Vagina (tissue), 2 donors: ENCODE measurements around the gene MST1R. TPM values are rescaled to one million over a fixed set of nuclear protein-coding genes. Genes with fewer than 3 reads are reported as not detected.
"Not testable (repeated sequence)": the region's sequence is repeated elsewhere in the genome, so short reads cannot be mapped to it uniquely, and the experiment has no call there.

Source experiments
- DNase-seq, 2 donors: peaks; one replicate each; pipeline ENCODE4 v3.0.0-alpha.2; 2017; ENCODE audit errors: extremely low spot score in 2 of 2
- H3K27ac ChIP-seq: fragments of 200-600 bp; sonication (generic); one replicate; pipeline ENCODE4 v1.5.1; 2019
- H3K27me3 ChIP-seq: fragments of 200-600 bp; sonication (generic); one replicate; pipeline ENCODE4 v1.5.1; 2019
- H3K36me3 ChIP-seq, 2 donors: fragments of 200-600 bp; sonication (generic); one replicate each; pipeline ENCODE4 v1.5.1; 2017 to 2019
- H3K4me1 ChIP-seq: fragments of 200-600 bp; sonication (generic); one replicate; pipeline ENCODE4 v1.5.1; 2019
- H3K4me3 ChIP-seq, 2 donors: fragments of 200-600 bp; sonication (generic); 1 replicate in 1 of 2; 2 replicates in 1 of 2; pipeline ENCODE4 v1.5.1; 2016 to 2019
- H3K9me3 ChIP-seq: fragments of 200-600 bp; sonication (generic); one replicate; pipeline ENCODE4 v1.5.1; 2019
- POLR2A ChIP-seq, 2 donors: fragments of 450-650 bp; IDR thresholded peaks; one replicate each; pipeline ENCODE4 v1.6.1; 2017; ENCODE audit warnings: antibody characterized with exemption in 2 of 2, mild to moderate bottlenecking in 2 of 2, moderate library complexity in 2 of 2
- POLR2AphosphoS5 ChIP-seq, 2 donors: sonication (generic); formaldehyde crosslinking; IDR thresholded peaks; one replicate each; pipeline ENCODE4 v1.9.0; 2017; ENCODE audit warnings: antibody characterized with exemption in 2 of 2, mild to moderate bottlenecking in 2 of 2, low read depth in 1 of 2; ENCODE audit not compliant: insufficient read depth in 1 of 2
- intact Hi-C: fragments of 100-400 bp; cut with DNase I; formaldehyde crosslinking; loops from one replicate; pipeline ENCODE4 v1.15.1; 2023
- total RNA-seq: library from RNA; depleted of rRNA; stranded (reverse); fragments of >200 nt; gene quantifications from one replicate; pipeline ENCODE4 v1.2.3, GENCODE V29; 2016
- TF ChIP-seq, protein P1 (sequence below), 3 experiments: fragments of 450-650 bp in 2 of 3; fragments of 200-600 bp in 1 of 3; sonication (generic) in 1 of 3; IDR thresholded peaks; one replicate each; pipeline ENCODE4 v1.5.1; 2017 to 2019; ENCODE audit warnings: antibody characterized with exemption in 3 of 3, mild to moderate bottlenecking in 2 of 3, moderate library complexity in 2 of 3

Gene MST1R
- total RNA-seq, 1 donor from 2014 or later = 38.1 TPM

DNA sequence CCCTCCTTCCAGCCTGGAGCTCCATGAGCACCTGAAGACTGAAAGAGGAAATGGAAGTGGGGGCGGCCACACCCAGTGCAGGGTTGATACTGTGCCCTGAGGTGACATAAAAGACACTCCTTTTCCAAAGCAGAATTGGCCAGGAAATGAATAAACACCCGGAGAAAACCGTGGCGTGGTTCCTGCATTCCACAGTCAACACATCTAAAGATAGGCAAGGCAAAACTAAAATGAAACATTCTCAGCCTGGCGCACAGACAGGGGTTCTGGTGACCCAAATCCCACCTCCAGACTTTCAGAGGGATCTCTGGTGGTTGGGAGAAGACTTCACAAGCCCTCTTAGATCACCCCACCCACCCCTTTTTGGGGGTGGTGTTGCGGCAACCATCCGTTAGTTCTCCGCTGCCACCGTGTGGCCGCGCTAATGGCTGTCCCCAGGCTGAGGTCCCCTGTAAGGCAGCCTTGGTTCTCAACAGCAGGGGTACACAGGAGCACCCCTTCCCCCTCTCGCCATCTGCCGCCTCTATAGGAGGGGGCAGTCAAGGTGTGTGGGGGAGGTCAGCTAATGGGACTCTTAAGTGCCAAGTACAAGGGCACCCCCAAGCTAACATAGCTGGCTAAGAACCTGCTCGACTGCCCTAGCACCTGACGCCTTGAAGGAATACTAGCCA lies 2.5 kb upstream of the MST1R start:
- TF ChIP-seq, protein P1, sequence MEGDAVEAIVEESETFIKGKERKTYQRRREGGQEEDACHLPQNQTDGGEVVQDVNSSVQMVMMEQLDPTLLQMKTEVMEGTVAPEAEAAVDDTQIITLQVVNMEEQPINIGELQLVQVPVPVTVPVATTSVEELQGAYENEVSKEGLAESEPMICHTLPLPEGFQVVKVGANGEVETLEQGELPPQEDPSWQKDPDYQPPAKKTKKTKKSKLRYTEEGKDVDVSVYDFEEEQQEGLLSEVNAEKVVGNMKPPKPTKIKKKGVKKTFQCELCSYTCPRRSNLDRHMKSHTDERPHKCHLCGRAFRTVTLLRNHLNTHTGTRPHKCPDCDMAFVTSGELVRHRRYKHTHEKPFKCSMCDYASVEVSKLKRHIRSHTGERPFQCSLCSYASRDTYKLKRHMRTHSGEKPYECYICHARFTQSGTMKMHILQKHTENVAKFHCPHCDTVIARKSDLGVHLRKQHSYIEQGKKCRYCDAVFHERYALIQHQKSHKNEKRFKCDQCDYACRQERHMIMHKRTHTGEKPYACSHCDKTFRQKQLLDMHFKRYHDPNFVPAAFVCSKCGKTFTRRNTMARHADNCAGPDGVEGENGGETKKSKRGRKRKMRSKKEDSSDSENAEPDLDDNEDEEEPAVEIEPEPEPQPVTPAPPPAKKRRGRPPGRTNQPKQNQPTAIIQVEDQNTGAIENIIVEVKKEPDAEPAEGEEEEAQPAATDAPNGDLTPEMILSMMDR (IDR thresholded peaks at IDR 0.05) = peak; percentile 29 to 53 (median 52)
- TF ChIP-seq POLR2A (IDR thresholded peaks at IDR 0.05) = no peak
- TF ChIP-seq POLR2AphosphoS5 (IDR thresholded peaks at IDR 0.05; ENCODE audit: insufficient read depth in 1 of 2, low read depth in 1 of 2) = peak in 1 of 2 donors; percentile 41
- Histone ChIP-seq H3K27ac (peak overlapping the region; percentile 68), H3K4me3 (peak overlapping the region in 1 of 2 donors; percentile 25), H3K36me3 (peaks cover 0 to 11% of the 10 kb centered on the region in 2 donors), H3K9me3 (no peaks in the 10 kb centered on the region), H3K4me1 (peaks cover 56% of the 10 kb centered on the region), H3K27me3 (no peaks in the 10 kb centered on the region)
- intact Hi-C loops = no loop called here
- DNase-seq = no peak

DNA sequence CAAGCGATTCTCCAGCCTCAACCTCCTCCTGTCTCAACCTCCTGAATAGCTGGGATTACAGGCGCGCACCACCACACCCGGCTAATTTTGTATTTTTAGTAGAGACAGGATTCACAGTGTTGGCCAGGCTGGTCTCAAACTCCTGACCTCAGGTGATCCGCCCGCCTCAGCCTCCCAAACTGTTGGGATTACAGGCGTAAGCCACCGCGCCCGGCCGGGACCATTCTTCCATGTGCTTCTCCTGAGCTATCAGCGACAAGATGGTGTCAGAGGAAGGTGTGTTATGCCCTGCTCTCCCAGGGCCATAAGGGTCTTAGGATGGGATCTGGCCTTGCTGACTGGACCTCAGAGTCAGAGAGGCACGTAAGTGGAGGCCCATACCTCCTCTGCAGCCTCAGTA lies 775 bp upstream of the MST1R start:
- H3K36me3 ChIP-seq, H3K9me3 ChIP-seq, H3K4me3 ChIP-seq, H3K27me3 ChIP-seq, intact Hi-C loops, DNase-seq: not testable (repeated sequence)
- H3K27ac ChIP-seq = peak overlapping the region; percentile 73
- H3K4me1 ChIP-seq = peaks cover 66% of the 10 kb centered on the region

DNA sequence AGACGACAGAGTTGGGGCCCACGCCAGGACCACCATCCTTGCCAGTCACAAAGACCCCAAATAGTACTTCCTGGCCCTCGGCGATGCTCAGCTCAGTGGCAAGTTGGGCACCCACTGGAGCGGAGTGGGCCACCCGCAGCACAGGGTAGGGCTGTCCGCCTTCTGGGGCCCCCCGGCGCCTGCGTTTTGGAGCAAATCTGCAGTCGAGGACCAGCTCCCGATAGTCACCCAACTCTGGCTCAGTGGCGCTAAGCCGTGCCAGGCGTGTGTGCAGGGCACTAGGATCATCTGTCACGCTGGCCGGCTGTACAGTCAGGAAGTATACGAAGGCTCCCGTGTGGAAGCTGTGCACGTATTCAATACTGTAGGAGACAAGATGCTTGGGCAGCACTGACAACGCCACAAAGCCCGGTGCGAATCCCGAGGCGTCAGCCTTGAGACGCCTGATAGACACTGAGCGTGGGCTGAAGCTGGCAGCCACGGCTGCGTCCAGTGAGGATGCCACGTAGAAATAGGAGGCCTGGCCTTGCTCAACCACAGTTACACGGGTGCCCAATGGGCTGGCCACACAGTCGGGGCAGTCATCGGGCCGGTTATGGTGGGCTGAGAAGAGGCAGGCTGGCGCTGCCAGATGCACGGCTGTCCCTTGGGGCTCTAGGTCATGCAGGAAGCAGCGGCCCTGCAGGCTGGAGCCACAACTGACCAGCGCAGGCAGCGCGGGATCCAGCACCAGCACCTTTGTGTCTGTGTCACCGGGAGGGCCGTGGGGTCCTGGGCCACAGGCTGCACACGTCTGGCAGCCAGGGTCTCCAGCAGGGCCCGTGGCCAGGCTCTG lies 945 bp downstream of the MST1R start:
- Histone ChIP-seq H3K36me3 (peaks cover 0 to 6% of the 10 kb centered on the region in 2 donors), H3K27me3 (no peaks in the 10 kb centered on the region), H3K27ac (peak overlapping the region; percentile 73), H3K9me3 (no peaks in the 10 kb centered on the region), H3K4me1 (peaks cover 66% of the 10 kb centered on the region), H3K4me3 (peak overlapping the region in 1 of 2 donors; percentile 40)
- no peak for DNase-seq
- TF ChIP-seq POLR2AphosphoS5 (IDR thresholded peaks at IDR 0.05; ENCODE audit: insufficient read depth in 1 of 2, low read depth in 1 of 2) (no peak), POLR2A (IDR thresholded peaks at IDR 0.05) (no peak)
- TF ChIP-seq, protein P1 (IDR thresholded peaks at IDR 0.05) = no peak
- intact Hi-C loops = no loop called here

DNA sequence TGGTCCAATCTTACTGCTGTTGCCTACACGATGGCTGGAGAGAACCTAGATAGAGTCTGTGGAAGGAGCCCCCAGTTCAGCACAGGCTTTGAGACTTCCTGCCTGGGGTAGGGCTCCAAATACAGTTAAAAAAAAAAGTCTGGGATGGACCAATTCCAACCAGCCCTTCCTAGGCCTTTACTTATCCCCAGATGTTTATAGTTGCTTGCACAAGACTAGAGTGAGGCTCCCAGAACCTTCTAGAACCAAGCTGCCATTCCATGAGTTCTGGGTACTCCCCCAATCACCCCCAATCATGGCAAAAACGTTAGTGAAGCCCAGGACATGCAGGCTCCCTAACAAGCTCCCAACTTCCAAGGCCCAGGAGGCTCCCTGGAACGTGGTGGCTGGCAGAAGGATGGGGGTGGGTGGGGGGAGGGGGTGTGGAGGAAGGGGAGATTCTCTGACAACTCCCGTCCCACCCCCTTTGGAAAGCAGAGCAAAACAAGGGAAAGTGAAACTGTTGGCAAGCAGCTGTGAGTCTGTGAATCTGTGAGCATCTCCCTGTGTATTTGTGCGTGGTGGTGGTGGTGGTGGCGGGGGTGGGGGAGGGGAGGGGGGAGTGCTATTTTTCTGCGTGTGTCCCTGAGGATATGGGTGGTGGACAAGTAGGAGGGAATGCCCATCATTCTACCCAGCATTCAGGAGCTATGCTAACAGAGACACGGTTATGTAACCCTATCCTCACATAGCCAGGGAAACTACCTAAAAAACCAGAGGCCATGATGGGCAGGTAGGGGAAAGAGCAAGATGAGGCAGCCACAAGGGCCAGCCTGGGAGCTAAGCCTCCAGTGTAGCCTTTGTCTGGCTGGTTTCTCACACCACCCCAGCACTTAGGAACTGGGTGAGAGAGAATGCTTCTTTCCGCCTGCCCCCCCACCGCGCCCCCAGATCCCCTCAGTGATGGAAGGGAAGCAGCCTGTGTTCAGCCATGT lies 2.0 kb downstream of the MST1R start:
- TF ChIP-seq POLR2AphosphoS5 (IDR thresholded peaks at IDR 0.05; ENCODE audit: insufficient read depth in 1 of 2, low read depth in 1 of 2) (no peak), POLR2A (IDR thresholded peaks at IDR 0.05) (no peak)
- TF ChIP-seq, protein P1 (IDR thresholded peaks at IDR 0.05) = no peak
- peaks cover 61% of the 10 kb centered on the region for H3K4me1 ChIP-seq
- H3K4me3 ChIP-seq = peak overlapping the region in 1 of 2 donors; percentile 3
- H3K27ac ChIP-seq = peak overlapping the region; percentile 71
- intact Hi-C loops = no loop called here
- DNase-seq = no peak
- H3K36me3 ChIP-seq = peaks cover 0 to 6% of the 10 kb centered on the region in 2 donors
- H3K9me3 ChIP-seq = no peaks in the 10 kb centered on the region
- no peaks in the 10 kb centered on the region for H3K27me3 ChIP-seq
